Activated CD4-positive, alpha-beta T cell treated with anti-CD3 and anti-CD28 coated beads for 1 hour (primary cell): ENCODE measurements around the gene ASCL1.

Experiments
- DNase-seq: peaks from one replicate; pipeline ENCODE4 v3.0.0-alpha.2; 2020

ASCL1 gene

DNA sequence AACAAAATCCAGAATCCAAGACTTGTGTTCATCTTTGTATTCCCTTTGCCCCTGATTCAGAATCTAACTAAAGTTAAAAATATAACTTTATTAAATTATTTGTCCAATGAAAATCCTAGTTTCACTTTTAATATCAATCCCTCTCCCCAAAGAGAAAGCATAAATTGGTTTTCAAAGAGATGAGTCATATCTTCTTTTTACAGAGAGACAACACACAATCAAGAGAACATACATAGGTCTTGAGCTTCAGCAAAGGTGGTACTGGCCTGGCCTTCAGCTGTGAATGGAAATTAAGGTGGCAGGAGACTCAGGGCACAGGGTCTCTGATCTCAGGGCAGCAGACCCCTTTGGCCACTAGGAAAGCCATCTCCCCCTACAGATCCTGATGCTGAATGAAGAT lies 4.3 kb upstream of the ASCL1 start:
- DNase-seq: no peak

DNA sequence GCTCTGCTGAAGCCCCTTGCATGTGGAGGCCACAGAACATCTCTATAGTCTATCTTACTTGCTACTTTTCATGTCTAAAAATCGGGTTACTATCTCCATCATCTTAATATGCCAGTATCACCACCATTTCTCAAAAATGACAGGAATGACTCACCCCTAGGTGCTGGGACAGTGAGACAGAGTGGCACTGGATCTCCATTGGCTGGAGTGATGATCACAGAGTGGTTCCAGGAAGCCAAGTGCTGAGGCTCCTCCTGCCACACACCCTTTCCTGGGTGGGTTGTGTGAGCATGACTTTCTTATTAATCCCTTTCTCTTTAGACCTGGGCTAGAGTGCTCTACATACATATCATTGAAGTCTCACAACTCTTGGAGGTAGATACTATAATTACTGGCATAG lies 3.3 kb upstream of the ASCL1 start:
- DNase-seq: no peak

DNA sequence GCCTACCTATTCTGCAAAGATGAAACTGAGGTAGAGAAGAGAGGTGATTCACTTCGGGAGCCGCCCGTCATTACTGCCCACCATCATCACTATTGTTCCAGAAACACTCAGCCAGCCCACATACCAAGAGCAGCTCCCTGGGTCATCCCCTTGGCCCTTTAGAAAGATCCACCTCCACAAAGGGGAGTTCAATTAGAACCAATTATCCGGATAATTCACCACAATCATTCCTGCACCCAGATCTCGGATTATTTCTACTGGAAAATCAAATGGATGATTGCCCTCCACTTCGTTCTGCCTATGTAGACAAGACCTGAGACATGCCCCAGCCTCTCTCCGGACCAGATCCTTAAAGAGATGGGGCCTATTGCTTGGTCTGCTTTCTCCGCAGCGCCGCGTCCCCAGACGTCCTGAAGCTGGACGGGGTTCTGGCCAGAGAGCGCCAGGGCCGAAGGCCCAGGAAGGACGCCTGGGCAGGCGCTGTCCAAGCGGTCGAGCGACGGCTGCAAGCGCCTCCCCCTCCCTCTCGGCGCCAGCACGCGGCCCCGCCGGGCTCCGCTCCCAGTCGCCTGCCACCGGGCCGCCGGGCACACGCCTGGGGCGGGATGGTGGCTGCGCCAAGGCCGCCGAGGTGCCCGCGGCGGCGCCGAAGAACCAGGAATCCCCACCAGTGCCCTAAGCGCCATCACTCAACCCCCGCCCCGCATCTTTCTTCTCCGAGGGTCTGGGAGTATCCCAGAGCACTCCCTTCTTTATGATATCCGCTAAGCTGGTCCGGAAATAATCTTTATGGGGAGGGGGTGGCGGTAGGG lies 1.3 kb upstream of the ASCL1 start:
- DNase-seq: no peak

DNA sequence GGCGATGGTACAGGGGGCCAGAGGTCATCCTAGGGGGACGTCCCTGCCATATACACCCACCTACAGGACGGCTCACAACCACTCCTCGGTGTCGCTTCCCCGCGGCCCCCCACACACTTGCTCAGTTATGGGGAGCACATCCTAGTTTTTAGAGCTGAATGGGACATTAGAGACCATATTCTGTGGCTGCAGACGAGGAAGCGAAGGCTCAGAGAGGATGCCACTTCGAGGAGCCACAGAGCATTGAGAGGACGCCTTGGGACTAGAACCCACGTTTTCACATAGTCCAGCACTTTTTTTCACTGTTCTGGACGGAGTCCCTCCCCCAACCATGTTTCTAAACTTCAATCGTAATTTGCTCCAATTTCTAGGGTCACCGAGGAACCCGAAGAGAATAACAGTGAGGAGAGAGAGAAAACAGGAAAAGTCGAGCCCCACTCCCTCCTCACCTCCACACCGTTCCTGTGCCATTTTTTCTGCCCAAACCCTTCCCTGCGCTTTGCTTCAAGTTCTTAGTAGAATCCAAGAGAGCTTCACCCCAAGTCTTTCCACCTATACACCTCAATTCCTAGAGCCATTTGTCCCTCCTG lies 641 bp upstream of the ASCL1 start:
- no peak for DNase-seq

DNA sequence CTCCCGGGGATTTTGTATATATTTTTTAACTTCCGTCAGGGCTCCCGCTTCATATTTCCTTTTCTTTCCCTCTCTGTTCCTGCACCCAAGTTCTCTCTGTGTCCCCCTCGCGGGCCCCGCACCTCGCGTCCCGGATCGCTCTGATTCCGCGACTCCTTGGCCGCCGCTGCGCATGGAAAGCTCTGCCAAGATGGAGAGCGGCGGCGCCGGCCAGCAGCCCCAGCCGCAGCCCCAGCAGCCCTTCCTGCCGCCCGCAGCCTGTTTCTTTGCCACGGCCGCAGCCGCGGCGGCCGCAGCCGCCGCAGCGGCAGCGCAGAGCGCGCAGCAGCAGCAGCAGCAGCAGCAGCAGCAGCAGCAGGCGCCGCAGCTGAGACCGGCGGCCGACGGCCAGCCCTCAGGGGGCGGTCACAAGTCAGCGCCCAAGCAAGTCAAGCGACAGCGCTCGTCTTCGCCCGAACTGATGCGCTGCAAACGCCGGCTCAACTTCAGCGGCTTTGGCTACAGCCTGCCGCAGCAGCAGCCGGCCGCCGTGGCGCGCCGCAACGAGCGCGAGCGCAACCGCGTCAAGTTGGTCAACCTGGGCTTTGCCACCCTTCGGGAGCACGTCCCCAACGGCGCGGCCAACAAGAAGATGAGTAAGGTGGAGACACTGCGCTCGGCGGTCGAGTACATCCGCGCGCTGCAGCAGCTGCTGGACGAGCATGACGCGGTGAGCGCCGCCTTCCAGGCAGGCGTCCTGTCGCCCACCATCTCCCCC lies 777 bp downstream of the ASCL1 start:
- no peak for DNase-seq

DNA sequence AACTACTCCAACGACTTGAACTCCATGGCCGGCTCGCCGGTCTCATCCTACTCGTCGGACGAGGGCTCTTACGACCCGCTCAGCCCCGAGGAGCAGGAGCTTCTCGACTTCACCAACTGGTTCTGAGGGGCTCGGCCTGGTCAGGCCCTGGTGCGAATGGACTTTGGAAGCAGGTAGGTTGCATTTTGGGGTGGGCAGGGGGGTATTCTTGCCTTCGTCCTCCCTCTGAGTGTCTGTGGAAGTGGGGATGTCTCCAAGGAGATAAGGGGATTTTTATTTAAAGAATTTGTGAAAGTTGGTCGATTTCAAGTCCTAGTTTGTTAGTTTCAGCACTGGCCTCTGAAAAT lies 1.3 kb downstream of the ASCL1 start:
- no peak for DNase-seq

DNA sequence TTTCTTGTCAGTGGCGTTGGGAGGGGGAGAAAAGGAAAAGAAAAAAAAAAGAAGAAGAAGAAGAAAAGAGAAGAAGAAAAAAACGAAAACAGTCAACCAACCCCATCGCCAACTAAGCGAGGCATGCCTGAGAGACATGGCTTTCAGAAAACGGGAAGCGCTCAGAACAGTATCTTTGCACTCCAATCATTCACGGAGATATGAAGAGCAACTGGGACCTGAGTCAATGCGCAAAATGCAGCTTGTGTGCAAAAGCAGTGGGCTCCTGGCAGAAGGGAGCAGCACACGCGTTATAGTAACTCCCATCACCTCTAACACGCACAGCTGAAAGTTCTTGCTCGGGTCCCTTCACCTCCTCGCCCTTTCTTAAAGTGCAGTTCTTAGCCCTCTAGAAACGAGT lies 1.9 kb downstream of the ASCL1 start:
- no peak for DNase-seq

DNA sequence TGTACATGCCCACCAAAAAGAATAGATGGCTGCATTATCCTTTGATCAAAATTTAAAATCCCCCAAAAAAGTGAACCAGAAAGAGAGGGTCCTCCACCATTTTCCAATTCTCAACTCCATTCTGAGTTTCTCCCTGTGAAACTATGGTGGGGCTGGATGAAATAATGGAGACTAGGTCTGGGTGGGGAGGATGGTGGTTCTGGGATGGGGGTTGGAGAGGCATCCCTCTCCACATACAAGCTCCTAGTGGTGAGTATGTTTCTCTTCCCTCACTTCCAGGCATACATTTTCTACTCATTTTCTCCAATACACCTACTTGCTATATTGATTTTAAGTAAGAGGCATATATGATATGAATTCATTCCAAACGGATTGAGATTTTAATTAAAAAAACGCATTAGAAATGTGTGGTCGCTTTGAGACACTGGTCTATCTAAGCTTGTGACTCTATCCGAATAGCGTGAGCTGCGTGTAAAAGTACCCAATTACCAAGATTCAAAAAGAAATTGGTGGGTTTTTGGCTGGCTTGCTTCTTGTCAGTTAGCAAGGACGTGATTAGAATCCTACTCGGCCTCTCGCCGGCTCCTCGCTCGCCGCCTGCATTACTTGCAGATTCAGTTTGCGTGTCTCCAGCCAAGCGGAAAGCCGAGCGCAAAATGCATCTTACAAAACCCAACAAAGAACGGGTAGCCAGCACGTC lies 3.4 kb downstream of the ASCL1 start:
- no peak for DNase-seq

DNA sequence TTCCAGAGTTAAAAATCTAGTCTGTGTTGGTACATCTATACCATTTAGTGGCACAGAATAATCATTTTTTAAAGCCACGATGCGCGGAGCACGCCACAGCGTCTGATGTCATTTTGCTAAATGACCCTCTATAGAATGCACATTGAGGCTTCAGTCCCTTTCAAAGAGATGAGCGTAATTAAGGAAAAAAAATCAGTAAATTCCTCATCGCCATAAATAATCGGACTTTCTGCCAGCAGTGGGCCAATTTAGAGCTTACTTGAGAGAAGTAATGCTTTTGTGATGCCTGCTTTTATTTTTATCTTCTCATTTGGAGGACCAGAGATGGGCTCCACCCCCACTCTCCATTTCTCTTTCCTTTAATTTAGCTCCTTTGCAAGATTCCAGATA lies 4.0 kb downstream of the ASCL1 start:
- no peak for DNase-seq

DNA sequence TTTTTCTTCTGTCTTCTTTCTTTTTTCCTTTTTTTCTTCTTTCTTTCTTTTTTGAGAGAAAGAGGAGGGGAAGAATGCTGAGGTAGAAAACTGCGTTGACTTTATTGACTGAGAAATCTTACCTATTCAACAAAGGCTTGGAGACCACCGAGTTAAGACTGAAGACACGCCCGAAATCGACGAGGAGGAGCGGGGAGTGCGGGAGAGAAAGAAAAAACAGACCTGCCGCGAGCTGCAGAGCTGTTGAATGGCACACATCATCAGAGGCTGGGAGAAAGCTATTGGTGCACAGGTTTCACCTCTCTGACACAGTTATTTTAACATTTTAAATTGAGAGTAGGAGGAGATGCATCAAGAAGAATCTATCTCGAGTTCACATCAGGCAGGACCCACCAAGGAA lies 5.1 kb downstream of the ASCL1 start:
- no peak for DNase-seq

DNA sequence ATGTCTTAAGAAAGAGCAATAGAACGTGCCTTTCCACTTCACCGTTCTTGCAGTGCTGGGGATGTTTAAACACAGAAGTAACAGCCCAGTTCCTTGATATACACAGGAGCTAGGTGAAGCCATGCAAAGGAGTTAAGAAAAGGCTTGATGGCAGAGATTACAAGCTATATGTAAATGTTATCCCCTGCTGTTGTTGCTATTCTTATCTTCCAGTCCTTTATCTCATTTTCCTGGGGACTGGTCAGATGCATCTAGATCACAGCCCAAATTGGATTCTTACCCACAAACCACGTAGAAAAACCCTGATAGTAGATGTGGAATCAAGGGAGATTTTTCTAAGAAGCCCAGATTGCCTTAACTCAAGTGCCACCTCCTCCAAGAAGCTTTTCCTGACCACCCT lies 5.5 kb downstream of the ASCL1 start:
- DNase-seq: no peak

DNA sequence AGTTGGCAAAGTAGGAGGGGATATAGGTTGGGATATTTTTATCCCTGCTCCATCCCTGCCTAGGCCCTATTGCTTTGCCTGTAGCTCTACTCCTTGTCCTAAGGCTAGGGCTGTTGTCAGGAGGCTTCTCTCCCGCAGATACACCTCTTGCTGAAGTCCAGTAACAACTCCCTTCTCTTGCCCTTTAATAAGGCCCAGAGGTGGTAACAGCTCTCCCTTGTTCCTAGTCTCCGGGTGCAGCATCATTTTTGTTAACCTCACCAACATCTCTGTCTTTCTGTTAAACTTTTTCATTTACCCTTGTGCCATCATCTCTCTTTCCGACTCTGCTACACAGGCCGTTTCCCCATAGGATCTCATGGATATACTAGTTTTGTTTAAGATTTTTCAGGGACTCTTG lies 6.3 kb downstream of the ASCL1 start:
- DNase-seq: no peak

DNA sequence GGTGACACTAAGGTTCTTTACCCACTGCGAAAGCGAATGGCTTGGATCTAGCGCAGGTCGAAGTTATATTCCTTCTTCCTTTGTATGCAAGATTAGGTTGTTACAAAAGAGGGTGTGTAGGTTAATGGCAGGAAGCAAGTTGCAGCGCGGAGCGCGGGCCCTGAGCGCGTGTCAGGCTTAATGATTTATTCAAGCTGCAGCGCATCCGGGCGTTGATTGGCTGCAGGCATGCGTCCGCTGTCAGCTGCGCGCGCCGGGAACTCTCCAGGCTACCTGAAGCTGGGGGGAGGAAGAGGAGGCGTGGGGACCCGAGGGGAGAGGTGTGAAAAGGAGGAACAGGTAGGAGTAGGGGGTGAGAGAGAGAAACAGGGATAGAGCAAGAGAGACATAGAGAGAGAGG lies 7.4 kb downstream of the ASCL1 start:
- DNase-seq: no peak

DNA sequence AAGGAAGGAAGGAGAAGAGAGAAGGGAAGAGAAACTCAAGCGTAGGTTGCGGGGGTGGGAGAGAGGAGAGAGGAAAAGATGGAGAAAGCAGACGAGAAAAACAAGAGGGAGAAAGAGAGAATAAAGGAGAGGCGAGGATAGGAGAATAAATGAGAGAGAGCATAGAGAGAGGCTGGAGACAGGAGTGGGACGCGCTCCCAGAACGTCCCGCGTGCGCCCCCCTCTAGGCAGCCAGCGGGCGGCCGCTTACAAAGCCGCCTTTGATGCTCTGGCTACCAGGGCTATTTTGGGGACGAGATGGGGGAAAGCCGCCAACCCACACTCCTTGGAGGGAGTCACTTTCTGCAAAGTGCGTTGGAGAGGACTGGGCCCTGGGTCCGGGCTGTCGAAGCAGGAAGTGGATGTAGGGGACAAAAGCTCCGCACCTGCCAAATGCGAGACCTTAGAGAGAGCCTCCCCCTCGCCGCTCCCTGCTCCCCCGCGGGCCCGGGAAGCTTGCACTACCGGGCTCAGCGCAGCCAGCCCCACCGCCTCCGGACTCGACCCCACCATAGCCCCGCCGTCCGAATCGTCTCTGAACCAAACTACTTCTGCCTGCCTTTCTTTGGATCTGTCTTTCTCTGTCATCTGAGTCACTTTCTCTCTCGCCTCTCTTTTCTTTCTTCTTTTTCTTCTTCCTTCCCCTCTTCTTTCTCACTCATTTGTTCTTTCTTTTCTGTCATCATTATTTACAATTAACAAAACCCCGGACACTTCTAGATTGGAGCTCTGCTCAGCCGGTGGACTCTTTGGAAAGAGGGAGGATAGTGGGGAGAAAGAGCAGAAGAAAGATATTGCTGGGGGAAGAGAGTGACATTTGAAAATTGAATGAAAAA lies 8.0 kb downstream of the ASCL1 start:
- DNase-seq: no peak

DNA sequence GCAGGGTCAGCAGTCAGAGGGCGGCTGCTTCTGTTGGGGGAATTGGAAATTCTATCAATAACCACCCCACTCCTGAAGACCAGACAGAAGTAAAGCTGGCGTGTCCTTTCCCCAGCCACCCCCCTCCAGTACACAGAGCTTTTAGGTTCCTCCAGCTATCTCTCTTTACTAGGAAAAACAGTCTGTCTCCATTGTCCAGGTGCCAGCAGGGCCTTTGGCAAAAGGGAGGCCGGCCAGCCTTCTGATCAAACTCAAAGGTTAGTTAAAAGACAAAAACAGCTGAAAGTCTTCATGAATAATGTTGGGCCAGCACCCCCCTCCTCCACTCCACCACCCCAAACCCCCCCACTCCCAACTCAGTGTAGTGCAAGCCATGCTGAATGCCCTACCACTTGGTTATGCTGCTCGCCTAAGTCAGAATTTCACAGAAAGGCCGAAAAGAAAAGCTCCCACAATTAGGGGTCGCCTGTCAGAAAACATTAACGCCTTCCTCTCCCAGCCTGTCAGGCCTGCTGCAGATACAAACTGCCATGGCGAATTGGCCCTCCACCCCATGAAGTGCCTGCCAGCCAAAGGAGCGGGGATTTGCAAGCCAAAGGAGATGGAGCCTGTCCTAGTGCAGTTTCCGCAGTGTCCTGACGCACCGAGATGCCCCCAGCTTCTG lies 8.9 kb downstream of the ASCL1 start:
- no peak for DNase-seq

DNA sequence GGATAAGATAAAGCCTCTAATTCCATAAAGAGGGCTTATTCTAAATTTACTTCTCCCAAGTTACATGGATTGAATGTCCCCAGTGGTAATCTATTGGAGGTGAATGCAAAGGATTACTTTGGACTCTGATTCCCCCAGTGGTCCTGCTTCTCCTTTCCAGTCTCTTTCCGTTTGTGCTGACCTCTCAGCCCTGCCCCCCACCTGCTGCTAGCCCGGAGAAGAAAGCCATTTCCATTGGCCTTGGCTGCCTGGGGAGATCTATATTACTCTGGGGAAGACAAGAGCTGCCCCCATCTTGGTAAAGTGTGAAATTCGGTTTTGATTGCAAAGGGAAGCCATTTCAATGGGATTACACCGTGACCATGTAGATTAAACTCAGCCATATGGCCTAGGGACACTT lies 13.3 kb downstream of the ASCL1 start:
- no peak for DNase-seq

DNA sequence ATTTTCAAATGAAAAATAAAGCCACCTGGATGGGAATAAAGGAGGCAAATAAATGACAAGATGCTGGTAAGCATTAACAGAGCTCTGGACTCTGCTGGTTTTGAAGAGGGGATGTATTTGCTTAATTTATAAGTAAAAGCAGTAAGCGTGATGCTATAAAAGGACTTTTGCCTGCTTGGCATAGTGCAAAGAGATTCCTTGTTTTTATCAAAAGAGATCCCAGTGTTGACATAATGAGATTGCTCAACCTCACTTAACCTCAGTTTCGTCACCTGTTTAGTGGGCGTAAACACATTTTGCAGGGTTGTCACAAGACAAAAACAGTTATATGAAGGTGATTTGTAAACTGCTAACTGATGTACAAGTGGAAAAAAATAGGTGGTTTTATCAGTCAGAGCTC lies 13.8 kb downstream of the ASCL1 start:
- DNase-seq: no peak

DNA sequence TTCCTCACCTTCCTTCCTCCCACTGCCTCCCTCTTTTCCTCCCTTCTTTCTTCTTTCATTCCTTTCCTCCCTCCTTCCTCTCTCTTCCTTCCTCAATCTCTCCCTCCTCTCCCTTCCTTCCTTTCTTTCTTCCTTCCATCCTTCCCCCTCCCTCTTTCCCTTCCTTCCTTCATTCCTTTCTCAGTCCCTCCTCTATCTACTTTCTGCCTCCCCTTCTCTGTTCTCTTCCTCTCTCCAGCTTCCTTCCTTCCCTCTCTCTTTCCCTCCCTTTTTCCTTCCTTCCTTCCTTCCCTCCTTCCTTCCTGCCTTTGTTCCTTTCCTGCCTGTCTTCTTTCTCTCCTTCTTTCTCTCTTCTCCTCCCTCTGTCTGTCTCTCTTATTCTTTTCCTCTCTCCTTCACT lies 16.1 kb downstream of the ASCL1 start:
- DNase-seq: no peak

DNA sequence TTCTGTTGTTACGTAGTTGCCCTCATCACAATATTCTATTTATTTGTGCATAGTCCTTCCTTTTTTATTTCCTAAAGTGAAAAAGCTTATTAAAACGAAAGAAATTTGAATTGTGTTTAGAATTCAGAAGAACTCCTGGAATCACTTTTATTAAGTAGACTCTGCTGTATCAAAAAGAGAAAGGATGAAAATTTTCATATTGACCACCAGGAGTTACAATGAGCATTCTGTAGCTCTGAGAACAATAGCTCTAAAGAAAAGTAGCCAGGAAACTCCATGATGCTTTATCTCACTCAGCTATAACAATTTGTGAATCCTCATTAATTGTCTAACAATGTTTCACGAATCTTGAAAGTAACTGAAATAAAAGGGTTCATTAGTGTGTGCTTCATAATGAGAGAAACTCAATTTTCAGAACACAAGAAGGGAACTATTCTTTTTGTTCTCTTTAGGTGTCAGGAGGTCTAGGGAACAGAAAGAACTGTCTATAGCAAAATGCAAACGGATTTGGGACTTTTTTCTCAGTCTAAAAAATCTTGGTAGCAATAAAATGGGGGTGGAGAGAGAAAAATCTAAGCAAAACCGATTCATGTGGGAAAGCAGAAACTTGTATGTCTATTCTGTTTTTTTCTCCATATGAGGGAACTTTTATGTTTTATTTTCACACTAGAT lies 19.3 kb downstream of the ASCL1 start:
- DNase-seq: no peak

DNA sequence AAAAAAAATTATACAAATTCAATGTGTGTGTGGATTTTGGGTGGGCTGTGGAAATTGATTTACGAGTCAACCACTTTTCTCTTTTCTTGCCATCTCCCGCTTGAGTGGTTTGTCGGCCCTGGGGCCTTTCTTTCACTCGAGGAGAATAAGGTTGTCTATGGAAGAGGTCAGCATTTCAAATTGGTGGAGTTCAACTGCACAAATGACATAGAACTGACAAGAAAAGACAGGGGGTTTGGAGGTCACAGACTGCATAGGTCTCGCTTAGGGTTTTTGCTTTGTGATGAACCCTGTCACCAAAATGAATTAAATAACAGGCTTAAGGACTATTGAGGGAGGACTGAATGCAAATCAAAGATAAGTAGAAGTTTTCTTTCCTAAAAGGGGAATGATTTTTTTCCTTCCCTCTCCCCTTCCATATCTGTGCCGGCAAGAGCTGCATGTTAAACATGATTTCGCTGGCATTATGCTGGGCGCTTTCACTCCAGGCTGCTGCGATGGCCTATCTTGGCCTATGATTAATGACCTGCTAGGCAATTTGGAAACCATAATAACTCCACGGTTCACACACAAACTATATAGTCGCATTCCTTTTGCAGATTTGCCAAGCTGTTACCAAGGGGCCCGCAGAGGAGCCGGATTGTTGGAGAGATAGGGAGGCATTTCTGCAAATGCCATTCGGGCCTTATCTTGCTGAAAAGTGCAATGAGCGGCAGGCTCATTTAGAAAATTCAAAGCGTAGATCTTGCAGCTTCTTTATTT lies 20.7 kb downstream of the ASCL1 start:
- no peak for DNase-seq

DNA sequence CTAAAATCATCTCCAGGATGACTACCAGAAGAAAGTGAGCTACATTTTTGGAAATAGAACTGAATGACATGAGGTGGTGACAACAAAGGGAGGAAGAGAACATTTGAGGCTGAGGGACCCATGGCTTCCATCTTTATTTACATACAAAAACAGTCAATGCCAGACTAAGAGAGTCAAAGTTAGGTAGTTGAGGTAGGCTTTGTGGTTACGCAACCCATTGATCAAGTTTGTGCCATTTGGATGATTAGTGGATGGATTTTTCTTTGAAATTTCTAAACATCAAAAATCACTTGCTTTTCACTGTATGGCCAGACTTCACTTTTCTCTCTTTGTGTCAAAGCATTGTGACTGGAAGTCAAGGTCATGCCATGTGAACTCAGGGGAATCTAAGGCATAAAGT lies 22.9 kb downstream of the ASCL1 start:
- DNase-seq: no peak
